ENCODE measurements around the gene TMEM266. TPM values are rescaled to one million over a fixed set of nuclear protein-coding genes. Genes with fewer than 3 reads are reported as not detected.

Gene TMEM266
- total RNA-seq, 1 donor from 2014 or later = 0.58 TPM

DNA sequence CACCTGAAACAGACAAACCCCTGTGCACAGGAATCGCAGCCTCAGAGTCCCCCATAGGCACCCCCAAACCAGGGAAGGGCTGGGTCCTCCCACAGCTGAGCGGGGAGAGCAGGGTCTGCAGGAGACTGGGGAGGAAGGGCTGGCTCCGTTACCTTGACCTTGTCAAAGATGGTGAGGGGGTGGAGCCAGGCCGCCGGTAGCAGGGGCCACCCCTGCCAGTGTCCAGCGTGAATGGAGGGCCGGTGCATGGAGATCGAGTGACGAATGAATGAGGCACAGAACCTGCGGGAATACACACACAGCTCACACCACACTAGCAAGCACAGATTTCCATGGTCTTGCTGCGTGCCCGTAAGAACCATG lies 102.2 kb downstream of the TMEM266 start:
- no peaks in the 10 kb centered on the region for H3K9me3 Mint-ChIP-seq
- H3K27me3 Mint-ChIP-seq (ENCODE audit: low read depth) = no peaks in the 10 kb centered on the region
- no peak overlapping the region for H3K27ac Mint-ChIP-seq (ENCODE audit: unreplicated experiment)
- no peak overlapping the region for H3K4me3 Mint-ChIP-seq
- no peak for DNase-seq (ENCODE audit: low read depth, low spot score)
- peaks cover 8% of the 10 kb centered on the region for H3K4me1 Mint-ChIP-seq
- H3K36me3 Mint-ChIP-seq (ENCODE audit: low read depth) = no peaks in the 10 kb centered on the region
- TF ChIP-seq, protein P1, sequence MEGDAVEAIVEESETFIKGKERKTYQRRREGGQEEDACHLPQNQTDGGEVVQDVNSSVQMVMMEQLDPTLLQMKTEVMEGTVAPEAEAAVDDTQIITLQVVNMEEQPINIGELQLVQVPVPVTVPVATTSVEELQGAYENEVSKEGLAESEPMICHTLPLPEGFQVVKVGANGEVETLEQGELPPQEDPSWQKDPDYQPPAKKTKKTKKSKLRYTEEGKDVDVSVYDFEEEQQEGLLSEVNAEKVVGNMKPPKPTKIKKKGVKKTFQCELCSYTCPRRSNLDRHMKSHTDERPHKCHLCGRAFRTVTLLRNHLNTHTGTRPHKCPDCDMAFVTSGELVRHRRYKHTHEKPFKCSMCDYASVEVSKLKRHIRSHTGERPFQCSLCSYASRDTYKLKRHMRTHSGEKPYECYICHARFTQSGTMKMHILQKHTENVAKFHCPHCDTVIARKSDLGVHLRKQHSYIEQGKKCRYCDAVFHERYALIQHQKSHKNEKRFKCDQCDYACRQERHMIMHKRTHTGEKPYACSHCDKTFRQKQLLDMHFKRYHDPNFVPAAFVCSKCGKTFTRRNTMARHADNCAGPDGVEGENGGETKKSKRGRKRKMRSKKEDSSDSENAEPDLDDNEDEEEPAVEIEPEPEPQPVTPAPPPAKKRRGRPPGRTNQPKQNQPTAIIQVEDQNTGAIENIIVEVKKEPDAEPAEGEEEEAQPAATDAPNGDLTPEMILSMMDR (conservative IDR thresholded peaks at IDR 0.05) = no peak

DNA sequence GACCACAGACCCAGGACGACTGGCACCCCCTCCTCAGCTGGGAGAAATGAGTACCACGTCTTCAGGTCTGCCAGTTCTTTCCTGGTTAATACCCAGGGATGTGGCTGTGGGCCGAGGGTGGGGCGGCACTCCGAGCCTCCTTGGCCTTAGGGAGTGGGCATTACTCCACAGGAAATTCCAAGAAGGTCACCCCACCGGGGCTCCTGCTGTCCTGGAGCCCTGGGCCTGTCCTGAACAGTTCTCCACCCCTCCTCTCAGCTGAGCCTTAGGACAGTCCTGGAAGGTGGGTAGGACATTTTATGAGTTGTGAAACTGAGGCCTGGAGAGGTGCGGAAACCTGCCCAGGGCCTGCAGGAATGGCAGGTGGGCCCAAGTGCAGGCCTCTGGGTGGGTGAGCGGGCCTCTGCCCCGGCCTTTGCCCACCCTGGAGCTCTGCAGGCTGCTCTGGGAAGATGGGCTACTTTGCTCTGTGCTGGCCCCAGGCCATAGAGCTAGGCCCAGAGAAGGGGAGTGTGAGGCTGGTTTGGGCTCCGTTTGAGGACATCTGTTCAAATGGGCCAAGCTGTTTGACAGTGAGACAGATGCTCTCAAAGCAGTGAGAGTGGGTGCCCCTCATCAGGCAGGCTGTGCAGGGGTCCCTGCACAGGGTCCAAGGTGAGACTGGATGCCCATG lies 103.1 kb downstream of the TMEM266 start:
- no peak for DNase-seq (ENCODE audit: low read depth, low spot score)
- peaks cover 8% of the 10 kb centered on the region for H3K4me1 Mint-ChIP-seq
- H3K4me3 Mint-ChIP-seq = no peak overlapping the region
- no peak overlapping the region for H3K27ac Mint-ChIP-seq (ENCODE audit: unreplicated experiment)
- no peaks in the 10 kb centered on the region for H3K9me3 Mint-ChIP-seq
- H3K36me3 Mint-ChIP-seq (ENCODE audit: low read depth) = no peaks in the 10 kb centered on the region
- TF ChIP-seq, protein P1 (conservative IDR thresholded peaks at IDR 0.05) = no peak
- H3K27me3 Mint-ChIP-seq (ENCODE audit: low read depth) = no peaks in the 10 kb centered on the region

- H3K27ac Mint-ChIP-seq (ENCODE audit: unreplicated experiment) = peak overlapping the region; percentile 44
- TF ChIP-seq, protein P1 (conservative IDR thresholded peaks at IDR 0.05) = no peak
- H3K4me1 Mint-ChIP-seq = peaks cover 8% of the 10 kb centered on the region
- H3K36me3 Mint-ChIP-seq (ENCODE audit: low read depth) = no peaks in the 10 kb centered on the region
- no peaks in the 10 kb centered on the region for H3K9me3 Mint-ChIP-seq
- H3K27me3 Mint-ChIP-seq (ENCODE audit: low read depth) = no peaks in the 10 kb centered on the region
- DNase-seq (ENCODE audit: low read depth, low spot score) = no peak
- H3K4me3 Mint-ChIP-seq = no peak overlapping the region
Measured at GRCh38 chr15:76163457-76164295, 103.9 kb downstream of the TMEM266 start.

GRCh38 chr15:76164602-76165001 lies 104.8 kb downstream of the TMEM266 start:
- H3K36me3 Mint-ChIP-seq (ENCODE audit: low read depth) = no peaks in the 10 kb centered on the region
- no peak overlapping the region for H3K27ac Mint-ChIP-seq (ENCODE audit: unreplicated experiment)
- H3K4me3 Mint-ChIP-seq = no peak overlapping the region
- peaks cover 8% of the 10 kb centered on the region for H3K4me1 Mint-ChIP-seq
- H3K9me3 Mint-ChIP-seq = no peaks in the 10 kb centered on the region
- no peak for DNase-seq (ENCODE audit: low read depth, low spot score)
- TF ChIP-seq, protein P1 (conservative IDR thresholded peaks at IDR 0.05) = no peak
- no peaks in the 10 kb centered on the region for H3K27me3 Mint-ChIP-seq (ENCODE audit: low read depth)

GRCh38 chr15:76165951-76166350 lies 106.2 kb downstream of the TMEM266 start:
- Mint-ChIP-seq H3K4me1 (peaks cover 8% of the 10 kb centered on the region), H3K36me3 (ENCODE audit: low read depth) (no peaks in the 10 kb centered on the region), H3K4me3 (no peak overlapping the region), H3K27ac (ENCODE audit: unreplicated experiment) (no peak overlapping the region), H3K9me3 (no peaks in the 10 kb centered on the region), H3K27me3 (ENCODE audit: low read depth) (no peaks in the 10 kb centered on the region)
- TF ChIP-seq, protein P1 (conservative IDR thresholded peaks at IDR 0.05) = no peak
- no peak for DNase-seq (ENCODE audit: low read depth, low spot score)

Data from neural crest cell (in vitro differentiated cells).